A673 (cell line): ENCODE data around the gene LHPP. TPM values are rescaled to one million over a fixed set of nuclear protein-coding genes. Genes with fewer than 3 reads are reported as not detected.

ENCODE experiments used
- BruUV-seq: library from RNA; stranded (reverse); fragments of 400-500 nt; replicated peaks from 2 replicates; lab custom pipeline; 2021; lab: Mats Ljungman, UMichigan
- CTCF ChIA-PET: fragments of 300-600 bp; sonication (Branson Sonifier 250); formaldehyde crosslinking; loops from one replicate; lab custom pipeline; 2022; ENCODE audit warnings: antibody characterized with exemption; lab: Charles Lee
- POLR2A ChIA-PET: fragments of 300-600 bp; sonication (Branson Sonifier 250); formaldehyde crosslinking; loops from one replicate; lab custom pipeline; 2022; ENCODE audit warnings: antibody characterized with exemption; ENCODE audit not compliant: low non-redundant PET; lab: Charles Lee
- DNase-seq: peaks from one replicate; pipeline ENCODE4 v3.0.0-alpha.2; 2015; ENCODE audit warnings: low spot score
- H3K27ac ChIP-seq: fragments of 200-600 bp; sonication (generic); 2 replicates; pipeline ENCODE4 v1.5.1; 2016; ENCODE audit warnings: mixed run types, low read depth, mild to moderate bottlenecking, mixed read lengths, antibody characterized with exemption, low read length; ENCODE audit not compliant: poor library complexity, severe bottlenecking
- H3K27me3 ChIP-seq: fragments of 200-600 bp; sonication (generic); replicated peaks from 2 replicates; pipeline ENCODE4 v1.6.1; 2017; ENCODE audit warnings: mixed run types, low read depth, mild to moderate bottlenecking, mixed read lengths, antibody characterized with exemption, low read length; ENCODE audit not compliant: insufficient read depth, poor library complexity
- H3K36me3 ChIP-seq: fragments of 200-600 bp; sonication (generic); 2 replicates; pipeline ENCODE4 v1.6.1; 2016; ENCODE audit warnings: mixed run types, mild to moderate bottlenecking, mixed read lengths, antibody characterized with exemption, low read length; ENCODE audit not compliant: insufficient read depth, poor library complexity, severe bottlenecking
- H3K4me1 ChIP-seq: fragments of 200-600 bp; sonication (generic); 2 replicates; pipeline ENCODE4 v1.6.1; 2017; ENCODE audit warnings: mixed run types, mild to moderate bottlenecking, mixed read lengths, antibody characterized with exemption, low read length; ENCODE audit not compliant: insufficient read depth, poor library complexity, severe bottlenecking
- H3K4me3 ChIP-seq: fragments of 200-600 bp; sonication (generic); 2 replicates; pipeline ENCODE4 v1.5.1; 2016; ENCODE audit warnings: low read depth, mixed run types, mild to moderate bottlenecking, mixed read lengths, low read length; ENCODE audit not compliant: poor library complexity, severe bottlenecking
- H3K9me3 ChIP-seq: fragments of 200-600 bp; sonication (generic); 2 replicates; pipeline ENCODE4 v1.6.1; 2016; ENCODE audit warnings: mixed run types, low read depth, mild to moderate bottlenecking, mixed read lengths, antibody characterized with exemption, low read length; ENCODE audit not compliant: poor library complexity, severe bottlenecking
- EZH2 ChIP-seq: fragments of 200-600 bp; sonication (generic); IDR thresholded peaks from 2 replicates; pipeline ENCODE4 v1.6.1; 2017; ENCODE audit warnings: borderline replicate concordance, low read depth, mild to moderate bottlenecking, mixed read lengths, antibody characterized with exemption, low read length; ENCODE audit not compliant: poor library complexity, severe bottlenecking
- intact Hi-C: fragments of 100-400 bp; cut with micrococcal nuclease; formaldehyde crosslinking; loops from one replicate; pipeline ENCODE4 v1.10.0; 2022; ENCODE audit not compliant: unreplicated experiment
- total RNA-seq: library from RNA; stranded (reverse); gene quantifications from 2 replicates; pipeline ENCODE4 v1.2.3, GENCODE V29; 2021
- TF ChIP-seq, protein P1 (sequence below): fragments of 300-800, 200-600 bp; sonication (generic); conservative IDR thresholded peaks from 2 replicates; pipeline ENCODE4 v1.5.1; 2017; ENCODE audit warnings: low read depth, mild to moderate bottlenecking, antibody characterized with exemption, low read length, moderate library complexity, mixed read lengths

The LHPP gene
- total RNA-seq, 1 experiment from 2014 or later = 2.3 TPM

DNA sequence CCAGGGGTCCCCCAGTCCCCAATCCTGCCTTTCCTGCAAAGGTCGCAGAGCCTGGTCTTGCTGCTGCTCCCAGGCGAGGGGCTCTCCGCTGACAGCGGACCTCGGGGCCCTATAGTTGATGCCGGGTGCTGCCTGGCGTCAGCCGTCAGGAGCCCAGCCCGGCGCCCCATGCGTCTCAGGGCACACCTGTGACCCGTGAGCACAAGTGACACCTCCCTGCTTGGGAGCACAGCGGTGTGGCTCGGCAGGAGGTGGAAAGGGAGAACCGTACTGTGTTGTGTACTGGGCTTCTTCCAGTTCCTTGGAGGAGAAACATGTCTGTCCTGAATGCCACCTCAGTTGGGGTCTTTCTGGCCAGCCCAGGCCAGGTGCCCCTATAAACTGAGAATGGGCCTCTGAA lies 56.7 kb downstream of the LHPP start:
- Histone ChIP-seq H3K4me1 (peaks cover 12% of the 10 kb centered on the region), H3K27me3 (no peaks in the 10 kb centered on the region), H3K4me3 (no peak overlapping the region), H3K9me3 (no peaks in the 10 kb centered on the region), H3K36me3 (no peaks in the 10 kb centered on the region), H3K27ac (no peak overlapping the region)
- ChIA-PET CTCF (no interaction called here), POLR2A (no interaction called here)
- no peak for DNase-seq
- TF ChIP-seq, protein P1, sequence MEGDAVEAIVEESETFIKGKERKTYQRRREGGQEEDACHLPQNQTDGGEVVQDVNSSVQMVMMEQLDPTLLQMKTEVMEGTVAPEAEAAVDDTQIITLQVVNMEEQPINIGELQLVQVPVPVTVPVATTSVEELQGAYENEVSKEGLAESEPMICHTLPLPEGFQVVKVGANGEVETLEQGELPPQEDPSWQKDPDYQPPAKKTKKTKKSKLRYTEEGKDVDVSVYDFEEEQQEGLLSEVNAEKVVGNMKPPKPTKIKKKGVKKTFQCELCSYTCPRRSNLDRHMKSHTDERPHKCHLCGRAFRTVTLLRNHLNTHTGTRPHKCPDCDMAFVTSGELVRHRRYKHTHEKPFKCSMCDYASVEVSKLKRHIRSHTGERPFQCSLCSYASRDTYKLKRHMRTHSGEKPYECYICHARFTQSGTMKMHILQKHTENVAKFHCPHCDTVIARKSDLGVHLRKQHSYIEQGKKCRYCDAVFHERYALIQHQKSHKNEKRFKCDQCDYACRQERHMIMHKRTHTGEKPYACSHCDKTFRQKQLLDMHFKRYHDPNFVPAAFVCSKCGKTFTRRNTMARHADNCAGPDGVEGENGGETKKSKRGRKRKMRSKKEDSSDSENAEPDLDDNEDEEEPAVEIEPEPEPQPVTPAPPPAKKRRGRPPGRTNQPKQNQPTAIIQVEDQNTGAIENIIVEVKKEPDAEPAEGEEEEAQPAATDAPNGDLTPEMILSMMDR = no peak
- no peak for TF ChIP-seq EZH2
- intact Hi-C loops = no loop called here
- no TSS peak for BruUV-seq

DNA sequence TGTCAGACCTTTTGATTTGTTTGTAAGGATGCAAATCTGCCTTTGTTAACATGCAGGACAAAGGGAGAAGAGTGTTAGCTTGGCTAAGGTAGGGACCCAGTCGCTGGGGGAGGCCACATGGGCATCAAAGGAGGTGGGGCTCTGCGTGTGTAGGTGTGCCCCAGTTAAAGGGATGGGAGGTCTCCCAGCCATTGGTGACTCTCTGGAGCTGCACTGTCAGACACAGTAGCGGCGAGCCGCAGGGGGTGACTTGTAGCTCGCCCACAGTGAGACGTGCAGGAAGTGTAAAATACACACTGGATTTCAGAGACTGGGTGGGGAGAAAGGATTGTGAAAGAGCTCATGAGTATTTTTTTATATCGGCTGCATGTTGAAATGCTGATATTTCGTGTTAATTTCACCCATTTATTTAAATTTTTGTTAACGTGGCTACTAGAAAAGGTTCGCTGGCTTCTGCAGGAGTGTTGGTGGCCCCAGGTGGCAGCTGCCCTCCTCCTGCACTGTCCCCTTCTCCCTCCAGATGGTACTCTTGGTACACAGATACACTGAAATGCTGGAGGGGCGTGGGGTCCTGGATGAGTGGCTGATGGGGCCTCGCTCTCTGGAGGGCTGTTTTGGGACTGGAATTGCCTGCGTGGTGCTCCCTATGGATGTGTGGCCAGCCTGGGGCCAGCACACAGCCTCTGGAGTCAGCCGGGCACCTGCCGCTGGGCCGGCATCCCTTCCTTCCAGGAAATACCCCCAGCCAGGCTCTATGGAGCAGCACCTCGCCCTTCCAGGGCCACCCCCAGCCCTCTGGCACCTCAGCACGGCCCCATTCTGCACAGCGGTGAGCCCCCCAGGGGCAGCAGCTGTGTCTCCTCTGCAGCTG lies 59.2 kb downstream of the LHPP start:
- no peak for TF ChIP-seq EZH2
- TF ChIP-seq, protein P1 = peak; percentile 39
- CTCF ChIA-PET = interaction anchor here (0.9 to 1.0 kb wide), 2 partner anchors 9 to 220 kb away, joined by 3 to 4 read pairs; no protein-coding TSS in a partner anchor
- POLR2A ChIA-PET = no interaction called here
- no peaks in the 10 kb centered on the region for H3K9me3 ChIP-seq
- no peak overlapping the region for H3K27ac ChIP-seq
- no peak overlapping the region for H3K4me3 ChIP-seq
- DNase-seq = peak; percentile 65
- intact Hi-C loops = no loop called here
- H3K27me3 ChIP-seq = no peaks in the 10 kb centered on the region
- no TSS peak for BruUV-seq
- peaks cover 12% of the 10 kb centered on the region for H3K4me1 ChIP-seq
- no peaks in the 10 kb centered on the region for H3K36me3 ChIP-seq

DNA sequence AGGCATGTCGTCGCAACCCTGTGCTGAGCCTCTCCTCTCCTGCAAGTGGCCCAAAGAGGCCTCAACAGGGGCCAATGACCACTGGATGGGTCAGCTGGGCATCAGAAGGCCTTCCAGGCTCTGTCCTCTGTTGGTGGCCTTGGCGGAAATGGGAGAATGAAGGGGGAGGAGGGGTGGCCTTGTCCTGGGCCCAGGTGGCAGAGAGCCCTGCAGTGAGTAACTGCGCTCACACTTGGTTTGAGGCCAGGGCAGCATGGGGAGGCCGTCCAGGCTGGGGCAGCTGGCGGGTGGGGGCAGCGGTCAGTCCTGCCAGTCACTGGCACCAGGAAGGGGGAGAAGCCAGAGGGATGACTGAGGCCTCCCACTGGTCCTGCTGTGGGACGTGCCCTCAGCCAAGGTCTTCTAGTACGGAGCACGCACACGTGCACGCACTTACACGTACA lies 59.8 kb downstream of the LHPP start:
- Histone ChIP-seq H3K27ac (no peak overlapping the region), H3K9me3 (no peaks in the 10 kb centered on the region), H3K27me3 (no peaks in the 10 kb centered on the region), H3K4me1 (peaks cover 12% of the 10 kb centered on the region), H3K36me3 (no peaks in the 10 kb centered on the region), H3K4me3 (no peak overlapping the region)
- ChIA-PET CTCF (no interaction called here), POLR2A (no interaction called here)
- no peak for TF ChIP-seq EZH2
- TF ChIP-seq, protein P1 = no peak
- no TSS peak for BruUV-seq
- intact Hi-C loops = no loop called here
- DNase-seq = no peak
